ENCODE results near the gene KSR1.

The KSR1 gene

GRCh38 chr17:27477971-27478684 lies 21.9 kb downstream of the KSR1 start (continued):
- TF ChIP-seq TSHZ2 (CRISPR knock-in tag; IDR thresholded peaks at IDR 0.05) (no peak), RARB (CRISPR knock-in tag; IDR thresholded peaks at IDR 0.05) (no peak), CSRNP3 (CRISPR knock-in tag; IDR thresholded peaks at IDR 0.05) (no peak)

DNA sequence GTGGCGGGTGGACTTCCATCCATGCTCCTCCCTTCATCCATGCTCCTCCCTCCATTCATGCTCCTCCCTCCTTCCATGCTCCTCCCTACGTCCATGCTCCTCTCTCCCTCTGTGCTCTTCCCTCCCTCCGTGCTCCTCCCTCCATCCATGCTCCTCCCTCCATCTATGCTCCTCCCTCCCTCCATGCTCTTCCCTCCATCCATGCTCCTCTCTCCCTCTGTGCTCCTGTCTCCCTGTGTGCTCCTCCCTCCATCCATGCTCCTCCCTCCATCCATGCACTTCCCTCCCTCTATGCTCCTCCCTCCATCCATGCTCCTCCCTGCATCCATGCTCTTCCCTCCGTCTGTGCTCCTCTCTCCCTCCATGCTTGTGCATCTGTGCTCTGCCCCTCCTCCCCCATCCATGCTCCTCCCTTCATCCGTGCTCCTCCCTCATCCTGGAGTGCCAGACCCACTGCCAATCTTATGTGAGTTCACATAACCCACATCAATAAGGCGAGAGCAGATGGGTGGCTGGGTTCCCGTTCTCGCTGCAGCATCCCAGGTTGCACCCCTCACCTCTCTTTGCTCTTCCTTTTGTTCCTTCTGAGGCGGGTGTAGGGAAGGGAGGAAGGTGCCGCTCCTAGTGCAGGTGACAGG lies 22.8 kb downstream of the KSR1 start:
- no peak for ATAC-seq
- TF ChIP-seq CSRNP3 (CRISPR knock-in tag; IDR thresholded peaks at IDR 0.05), result no peak

DNA sequence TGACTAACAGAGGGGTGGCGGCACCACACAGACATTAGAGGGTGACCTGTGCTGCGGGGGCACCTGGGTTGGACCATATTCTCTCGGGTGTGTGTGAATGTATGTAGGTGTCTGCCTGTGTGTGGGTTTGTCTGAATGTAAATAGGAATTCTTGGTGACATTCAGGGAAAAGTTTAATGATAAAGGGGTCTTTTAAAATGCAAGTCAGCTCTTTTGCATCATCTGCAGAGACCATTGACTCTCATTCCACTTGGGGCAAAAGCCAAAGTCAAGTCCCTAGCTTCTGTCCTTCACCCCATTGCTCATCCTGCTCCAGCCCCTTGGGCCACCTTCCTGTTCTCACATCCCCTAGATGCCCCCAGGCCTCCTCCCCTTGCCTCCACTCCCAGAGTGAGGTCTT lies 23.6 kb downstream of the KSR1 start:
- no peak for ATAC-seq
- TF ChIP-seq CSRNP3 (CRISPR knock-in tag; IDR thresholded peaks at IDR 0.05) (no peak), GLIS3 (CRISPR knock-in tag; IDR thresholded peaks at IDR 0.05) (no peak), ESRRG (CRISPR knock-in tag; IDR thresholded peaks at IDR 0.05) (no peak), ZNF565 (CRISPR knock-in tag; conservative IDR thresholded peaks at IDR 0.05; ENCODE audit: low read depth) (no peak), BACH2 (CRISPR knock-in tag; IDR thresholded peaks at IDR 0.05; ENCODE audit: borderline replicate concordance) (no peak), PPARA (CRISPR knock-in tag; IDR thresholded peaks at IDR 0.05; ENCODE audit: borderline replicate concordance) (no peak), POU6F1 (CRISPR knock-in tag; IDR thresholded peaks at IDR 0.05; ENCODE audit: borderline replicate concordance, low read depth) (no peak), CSDC2 (CRISPR knock-in tag; IDR thresholded peaks at IDR 0.05) (no peak), ISL1 (CRISPR knock-in tag; IDR thresholded peaks at IDR 0.05) (no peak), ZNF70 (CRISPR knock-in tag; IDR thresholded peaks at IDR 0.05) (no peak)
- TF ChIP-seq, protein P1, sequence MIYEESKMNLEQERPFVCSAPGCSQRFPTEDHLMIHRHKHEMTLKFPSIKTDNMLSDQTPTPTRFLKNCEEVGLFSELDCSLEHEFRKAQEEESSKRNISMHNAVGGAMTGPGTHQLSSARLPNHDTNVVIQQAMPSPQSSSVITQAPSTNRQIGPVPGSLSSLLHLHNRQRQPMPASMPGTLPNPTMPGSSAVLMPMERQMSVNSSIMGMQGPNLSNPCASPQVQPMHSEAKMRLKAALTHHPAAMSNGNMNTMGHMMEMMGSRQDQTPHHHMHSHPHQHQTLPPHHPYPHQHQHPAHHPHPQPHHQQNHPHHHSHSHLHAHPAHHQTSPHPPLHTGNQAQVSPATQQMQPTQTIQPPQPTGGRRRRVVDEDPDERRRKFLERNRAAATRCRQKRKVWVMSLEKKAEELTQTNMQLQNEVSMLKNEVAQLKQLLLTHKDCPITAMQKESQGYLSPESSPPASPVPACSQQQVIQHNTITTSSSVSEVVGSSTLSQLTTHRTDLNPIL (CRISPR knock-in tag; IDR thresholded peaks at IDR 0.05; ENCODE audit: low read depth), result no peak

DNA sequence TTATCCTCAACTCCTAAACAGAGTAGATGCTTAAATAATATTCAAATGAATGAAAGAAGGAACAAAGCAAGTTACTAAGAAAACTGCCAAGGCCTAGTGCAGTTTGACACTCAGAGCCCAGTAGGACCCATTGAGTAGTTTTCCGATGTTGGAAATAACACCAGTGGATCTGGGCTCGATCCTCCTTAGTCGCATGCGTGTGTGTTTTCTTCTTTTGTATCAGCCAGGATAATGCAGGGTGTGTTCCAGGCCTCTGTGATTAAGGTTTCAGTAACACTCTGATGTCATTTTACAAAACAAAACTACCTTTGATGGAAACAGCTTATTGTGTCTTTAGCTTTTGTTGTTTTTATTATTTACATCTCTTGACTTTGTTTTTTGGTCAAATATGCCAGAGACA lies 24.5 kb downstream of the KSR1 start:
- no peak for ATAC-seq
- TF ChIP-seq PATZ1 (CRISPR knock-in tag; IDR thresholded peaks at IDR 0.05; ENCODE audit: borderline replicate concordance) (no peak), CSRNP3 (CRISPR knock-in tag; IDR thresholded peaks at IDR 0.05) (no peak), ZNF565 (CRISPR knock-in tag; conservative IDR thresholded peaks at IDR 0.05; ENCODE audit: low read depth) (no peak), TSHZ2 (CRISPR knock-in tag; IDR thresholded peaks at IDR 0.05) (no peak), ZFP30 (CRISPR knock-in tag; IDR thresholded peaks at IDR 0.05) (no peak), CSDC2 (CRISPR knock-in tag; IDR thresholded peaks at IDR 0.05) (no peak), GLIS3 (CRISPR knock-in tag; IDR thresholded peaks at IDR 0.05) (no peak), OSR1 (CRISPR knock-in tag; IDR thresholded peaks at IDR 0.05) (no peak)

All from SK-N-SH treated with all-trans-retinoic acid at 6 μM for 48 hours (cell line).